Measurements from ENCODE around the gene AMPH. TPM values are rescaled to one million over a fixed set of nuclear protein-coding genes. Genes with fewer than 3 reads are reported as not detected.

AMPH gene
- total RNA-seq, 2 donors from 2014 or later: not detected

DNA sequence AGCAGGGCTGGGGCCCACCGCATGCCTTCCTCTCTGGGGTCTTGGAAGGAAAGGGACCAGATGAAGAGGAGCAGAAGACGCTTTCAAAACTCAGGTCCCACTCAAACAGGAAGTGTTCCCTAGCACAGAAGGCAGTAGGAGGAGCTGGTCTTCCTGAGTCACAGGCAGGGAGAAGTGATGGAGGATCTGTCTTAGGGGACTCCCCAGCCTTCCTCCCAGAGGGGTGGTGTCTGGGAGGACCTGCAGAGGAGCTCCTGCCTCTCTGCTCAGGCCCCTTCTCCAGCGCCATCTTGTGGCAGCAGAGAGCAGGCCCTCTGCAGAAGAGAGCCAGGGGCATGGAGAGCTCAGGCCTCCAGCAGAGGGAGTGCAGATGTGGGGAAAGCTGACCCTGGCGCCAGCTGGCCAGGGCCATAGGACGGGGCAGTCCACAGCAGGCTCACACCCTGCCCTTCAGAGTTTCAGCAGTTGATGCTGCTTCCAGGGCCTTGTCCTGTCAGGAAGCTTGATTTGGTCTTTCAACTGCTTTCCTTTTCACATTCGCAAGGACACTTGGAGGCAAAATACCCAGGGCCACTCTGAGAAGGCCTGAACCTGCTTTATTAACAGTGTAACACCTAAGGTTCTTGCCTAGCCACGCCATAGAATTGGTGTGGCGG is 295.6 kb downstream of the AMPH start:
- H3K4me3 Mint-ChIP-seq: peak overlapping the region; percentile 43
- no peaks in the 10 kb centered on the region for H3K27me3 Mint-ChIP-seq
- ATAC-seq (peak; percentile 97), DNase-seq (peak; percentile 59 to 67 (median 64))
- H3K27ac Mint-ChIP-seq: peak overlapping the region; percentile 82
- H3K9me3 ChIP-seq (ENCODE audit: control insufficient read depth, low read length, poor library complexity, severe bottlenecking): no peaks in the 10 kb centered on the region
- H3K4me1 Mint-ChIP-seq: peaks cover 12% of the 10 kb centered on the region
- H3K36me3 Mint-ChIP-seq (ENCODE audit: low read depth): no peaks in the 10 kb centered on the region

DNA sequence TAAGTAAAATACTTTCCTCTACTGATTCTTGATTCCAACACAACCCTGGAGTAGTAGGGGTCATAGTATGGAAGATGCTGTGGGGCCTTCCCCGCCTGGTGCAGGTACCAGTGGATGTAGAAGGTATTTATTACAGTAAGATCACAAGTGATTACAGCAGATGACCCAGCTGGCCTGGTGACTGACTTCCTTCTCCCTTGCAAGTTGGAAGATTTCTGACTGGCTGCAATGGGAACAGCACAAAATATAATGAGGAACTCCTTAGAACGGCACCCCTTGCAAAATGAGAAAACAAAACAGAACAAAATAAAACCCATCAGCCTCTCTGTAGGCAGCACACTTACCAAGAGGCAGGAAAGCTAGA is 296.1 kb downstream of the AMPH start:
- H3K9me3 ChIP-seq (ENCODE audit: control insufficient read depth, low read length, poor library complexity, severe bottlenecking): no peaks in the 10 kb centered on the region
- H3K27me3 Mint-ChIP-seq: no peaks in the 10 kb centered on the region
- no peaks in the 10 kb centered on the region for H3K36me3 Mint-ChIP-seq (ENCODE audit: low read depth)
- H3K4me1 Mint-ChIP-seq: peaks cover 11% of the 10 kb centered on the region
- ATAC-seq: peak; percentile 18
- H3K27ac Mint-ChIP-seq: no peak overlapping the region
- DNase-seq: no peak
- H3K4me3 Mint-ChIP-seq: peak overlapping the region; percentile 43

DNA sequence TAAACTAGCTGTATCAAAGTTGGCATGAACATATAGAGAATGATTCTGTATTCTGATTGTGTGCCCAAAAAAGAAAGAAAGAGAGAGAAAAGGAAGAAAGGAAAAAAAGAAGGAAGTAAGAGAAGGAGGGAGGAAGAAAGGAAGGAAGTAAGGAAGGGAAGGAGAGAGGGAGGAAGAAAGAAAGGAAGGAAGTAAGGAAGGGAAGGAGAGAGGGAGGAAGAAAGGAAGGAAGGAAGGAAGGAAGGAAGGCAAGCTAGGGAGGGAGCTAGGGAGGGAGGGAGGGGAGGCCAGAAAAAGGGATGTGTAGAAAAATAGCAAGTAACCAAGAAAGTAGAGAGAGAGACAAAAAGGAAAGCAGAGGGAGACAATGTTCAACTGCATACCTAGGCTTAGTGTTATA is 297.0 kb downstream of the AMPH start:
- H3K36me3 Mint-ChIP-seq (ENCODE audit: low read depth): no peaks in the 10 kb centered on the region
- DNase-seq (no peak), ATAC-seq (no peak)
- H3K4me3 Mint-ChIP-seq: no peak overlapping the region
- H3K9me3 ChIP-seq (ENCODE audit: control insufficient read depth, low read length, poor library complexity, severe bottlenecking): no peaks in the 10 kb centered on the region
- H3K27me3 Mint-ChIP-seq: no peaks in the 10 kb centered on the region
- H3K4me1 Mint-ChIP-seq: peaks cover 12% of the 10 kb centered on the region
- H3K27ac Mint-ChIP-seq: no peak overlapping the region

All from T-helper 17 cell (primary cell).